Measurements from ENCODE around the gene SULT4A1.

SULT4A1 gene

GRCh38 chr22:43891360-43892182 lies 29.3 kb upstream of the SULT4A1 start, which contains the start of gene PNPLA5:
Gene PNPLA5, minus strand, starts transcription at chr22:43892013. Its CDS starts 133 bp downstream, at chr22:43891880.
- peaks cover 79% of the 10 kb centered on the region for H3K27me3 Mint-ChIP-seq
- H3K4me3 Mint-ChIP-seq = peak within 1 kb of the TSS in 1 of 2 donors; percentile 65
- DNase-seq = peak; percentile 20 to 29

DNA sequence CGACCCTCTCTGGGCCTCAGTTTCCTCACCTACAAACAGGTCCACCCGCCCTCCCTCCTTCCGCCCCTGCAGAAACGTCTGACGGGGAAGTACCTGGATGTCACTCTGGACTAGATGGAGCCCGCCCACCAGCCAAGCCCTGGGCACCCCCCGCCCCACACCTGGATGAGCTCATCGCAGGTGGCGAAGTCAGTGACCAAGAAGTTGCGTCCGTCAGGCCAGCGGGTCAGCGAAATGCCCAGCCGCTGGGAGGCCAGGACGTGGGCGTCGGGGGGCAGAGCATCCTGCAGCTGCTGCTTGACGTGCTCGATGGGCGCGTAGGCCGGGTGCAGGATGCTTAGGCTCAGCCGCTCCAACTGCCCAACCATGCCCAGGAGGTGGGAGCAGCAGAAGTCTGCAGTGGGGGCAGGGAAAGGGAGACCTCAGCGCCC lies 28.6 kb upstream of the SULT4A1 start:
- no peak overlapping the region for H3K27ac Mint-ChIP-seq
- H3K27me3 Mint-ChIP-seq = peaks cover 81% of the 10 kb centered on the region
- peak overlapping the region in 1 of 2 donors; percentile 65 for H3K4me3 Mint-ChIP-seq
- no peaks in the 10 kb centered on the region for H3K9me3 Mint-ChIP-seq
- peaks cover 10% of the 10 kb centered on the region for H3K4me1 Mint-ChIP-seq
- ATAC-seq = no peak
- no peak for DNase-seq

More at GRCh38 chr22:43891360-43892182, 29.3 kb upstream of the SULT4A1 start, which contains the start of gene PNPLA5:
- H3K27ac Mint-ChIP-seq = no peak within 1 kb of the TSS
- H3K4me1 Mint-ChIP-seq = peaks cover 10% of the 10 kb centered on the region
- peak; percentile 68 for ATAC-seq
- H3K9me3 Mint-ChIP-seq = no peaks in the 10 kb centered on the region

DNA sequence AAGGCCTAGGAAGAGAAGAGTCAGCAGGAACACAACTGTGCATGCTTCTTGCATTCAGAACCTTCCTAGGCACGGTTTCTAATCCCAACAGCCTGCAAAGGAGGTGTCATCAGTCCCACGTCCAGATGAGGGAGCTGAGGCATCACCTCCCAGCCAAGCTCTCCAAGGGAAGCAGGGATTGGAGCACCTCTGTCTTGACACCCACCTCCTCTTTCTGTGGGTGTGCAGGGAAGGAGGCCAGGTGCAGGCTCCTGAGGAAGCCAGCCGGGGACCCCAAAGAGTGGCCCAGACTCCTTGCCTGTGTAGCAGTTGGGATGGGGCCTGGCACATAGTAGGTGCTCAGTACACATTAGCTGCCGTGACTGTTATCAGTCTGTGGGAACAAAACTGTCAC lies 27.5 kb upstream of the SULT4A1 start:
- no peak overlapping the region for H3K4me3 Mint-ChIP-seq
- ATAC-seq (no peak), DNase-seq (no peak)
- peaks cover 90% of the 10 kb centered on the region for H3K27me3 Mint-ChIP-seq
- no peak overlapping the region for H3K27ac Mint-ChIP-seq
- no peaks in the 10 kb centered on the region for H3K9me3 Mint-ChIP-seq
- peaks cover 10% of the 10 kb centered on the region for H3K4me1 Mint-ChIP-seq

DNA sequence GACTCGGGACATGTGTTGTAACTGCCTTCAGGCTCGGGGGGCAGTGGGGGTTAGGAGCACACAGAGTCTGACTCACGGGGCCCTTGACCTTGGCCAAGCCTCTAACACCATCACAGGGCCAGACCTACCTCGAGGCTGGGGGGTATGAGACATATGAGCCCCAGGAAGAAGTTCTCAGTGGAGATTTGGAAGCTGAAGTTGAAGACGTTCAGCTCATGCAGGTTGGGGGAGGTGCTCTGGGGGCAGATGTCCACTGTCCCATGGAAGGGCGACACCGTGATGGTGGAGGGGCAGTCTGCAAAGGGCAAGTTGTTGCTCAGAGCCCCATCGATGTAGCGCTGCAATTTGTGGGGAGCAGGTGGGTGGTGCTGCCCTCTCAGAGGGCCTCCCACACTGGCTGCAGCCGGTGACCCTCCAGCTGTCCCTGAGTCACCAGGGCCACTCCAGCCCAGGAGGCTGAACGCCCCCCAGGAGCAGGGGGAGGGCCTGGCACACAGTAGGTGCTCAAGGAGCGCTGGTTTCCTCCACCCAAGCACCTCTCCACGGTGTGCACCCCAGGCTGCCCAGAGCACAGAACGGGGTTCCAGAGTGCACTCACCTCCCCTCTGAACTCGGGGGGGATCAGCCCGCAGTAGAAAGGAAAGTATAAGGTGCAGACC lies 27.0 kb upstream of the SULT4A1 start:
- no peak for DNase-seq
- Mint-ChIP-seq H3K4me1 (peaks cover 10% of the 10 kb centered on the region), H3K27me3 (peaks cover 93% of the 10 kb centered on the region), H3K4me3 (no peak overlapping the region), H3K27ac (no peak overlapping the region), H3K9me3 (no peaks in the 10 kb centered on the region)
- no peak for ATAC-seq

- DNase-seq (no peak), ATAC-seq (no peak)
- H3K27ac Mint-ChIP-seq = peak overlapping the region in 1 of 2 donors; percentile 77
- peaks cover 10% of the 10 kb centered on the region for H3K4me1 Mint-ChIP-seq
- no peak overlapping the region for H3K4me3 Mint-ChIP-seq
- no peaks in the 10 kb centered on the region for H3K9me3 Mint-ChIP-seq
- peaks cover 89% of the 10 kb centered on the region for H3K27me3 Mint-ChIP-seq
These were observed 26.4 kb upstream of the SULT4A1 start for GRCh38 chr22:43888740-43889139.

- Mint-ChIP-seq H3K27me3 (peaks cover 83% of the 10 kb centered on the region), H3K27ac (no peak overlapping the region), H3K4me3 (no peak overlapping the region), H3K4me1 (peaks cover 10% of the 10 kb centered on the region), H3K9me3 (no peaks in the 10 kb centered on the region)
- ATAC-seq (no peak), DNase-seq (no peak)
These were observed 25.1 kb upstream of the SULT4A1 start for GRCh38 chr22:43887391-43887790.

- DNase-seq (no peak), ATAC-seq (no peak)
- H3K27me3 Mint-ChIP-seq = peaks cover 71% of the 10 kb centered on the region
- H3K9me3 Mint-ChIP-seq = no peaks in the 10 kb centered on the region
- peaks cover under 1% of the 10 kb centered on the region for H3K4me1 Mint-ChIP-seq
- no peak overlapping the region for H3K27ac Mint-ChIP-seq
- no peak overlapping the region for H3K4me3 Mint-ChIP-seq
These were observed 23.9 kb upstream of the SULT4A1 start for GRCh38 chr22:43886231-43886630.

DNA sequence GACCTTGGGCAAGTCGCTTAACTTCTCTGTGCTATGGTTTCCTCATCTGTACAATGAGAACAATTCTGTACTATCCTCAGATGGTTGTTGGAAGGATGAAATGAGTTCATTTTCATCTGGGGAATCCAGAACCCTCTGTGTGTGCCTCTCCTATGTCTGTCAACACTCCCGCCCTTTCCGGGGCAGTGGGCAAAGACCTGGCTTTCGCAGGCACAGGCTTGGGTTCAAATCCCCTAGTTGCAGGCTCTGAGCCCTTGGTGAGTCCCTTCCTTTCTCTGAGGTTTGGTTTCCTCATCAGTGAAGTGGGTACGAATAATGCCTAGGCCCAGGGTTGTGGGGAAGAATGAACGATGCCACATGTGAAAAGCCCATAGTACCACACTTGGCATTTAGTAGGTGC lies 23.5 kb upstream of the SULT4A1 start:
- Mint-ChIP-seq H3K27ac (no peak overlapping the region), H3K9me3 (no peaks in the 10 kb centered on the region), H3K27me3 (peaks cover 67% of the 10 kb centered on the region), H3K4me3 (no peak overlapping the region), H3K4me1 (no peaks in the 10 kb centered on the region)
- DNase-seq (no peak), ATAC-seq (no peak)

- no peak for ATAC-seq
- Mint-ChIP-seq H3K4me1 (no peaks in the 10 kb centered on the region), H3K4me3 (no peak overlapping the region), H3K27ac (peak overlapping the region in 1 of 2 donors; percentile 54), H3K9me3 (no peaks in the 10 kb centered on the region), H3K27me3 (peaks cover 67% of the 10 kb centered on the region)
- DNase-seq = no peak
These were observed 23.0 kb upstream of the SULT4A1 start for GRCh38 chr22:43885319-43885671.

DNA sequence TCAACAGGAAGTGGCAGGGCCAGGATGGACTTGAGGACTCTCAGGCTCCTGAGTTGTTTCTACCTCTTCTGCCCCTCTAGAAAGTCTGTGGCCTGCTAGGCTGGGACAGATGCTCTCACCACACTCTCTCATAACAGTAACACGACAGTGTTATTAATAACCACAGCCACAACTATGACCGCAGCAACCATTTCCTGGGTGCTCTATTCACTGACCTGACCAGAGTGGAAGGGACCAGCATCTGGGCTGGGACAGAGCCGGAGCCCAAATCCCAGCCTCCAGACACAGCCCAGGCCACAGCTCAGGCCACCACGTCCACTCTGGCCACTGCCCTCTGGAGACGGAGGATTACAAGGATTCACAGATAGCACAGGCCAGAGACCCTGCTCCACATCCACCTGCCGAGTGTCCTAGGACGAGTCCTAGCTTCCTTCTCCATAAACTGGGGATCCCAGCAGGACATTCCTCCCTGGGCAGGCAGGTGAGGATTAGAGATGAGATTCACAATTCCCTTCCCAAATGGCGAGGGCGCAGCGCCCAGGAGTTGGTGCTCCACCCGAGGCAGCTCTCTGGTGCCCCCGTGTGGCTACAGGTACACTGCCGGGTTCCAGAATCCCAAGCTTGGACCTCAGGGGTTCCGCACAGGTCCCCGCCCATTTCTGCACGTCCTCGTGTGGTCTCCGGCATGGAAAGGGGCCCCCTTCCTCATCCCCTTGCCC lies 22.4 kb upstream of the SULT4A1 start:
- peak; percentile 41 to 51 for DNase-seq
- H3K4me3 Mint-ChIP-seq = no peak overlapping the region
- no peaks in the 10 kb centered on the region for H3K9me3 Mint-ChIP-seq
- H3K4me1 Mint-ChIP-seq = no peaks in the 10 kb centered on the region
- peaks cover 66% of the 10 kb centered on the region for H3K27me3 Mint-ChIP-seq
- no peak for ATAC-seq
- no peak overlapping the region for H3K27ac Mint-ChIP-seq

- Mint-ChIP-seq H3K9me3 (no peaks in the 10 kb centered on the region), H3K27ac (no peak overlapping the region), H3K27me3 (peaks cover 67% of the 10 kb centered on the region), H3K4me3 (no peak overlapping the region), H3K4me1 (no peaks in the 10 kb centered on the region)
- ATAC-seq (no peak), DNase-seq (no peak)
These were observed 21.6 kb upstream of the SULT4A1 start for GRCh38 chr22:43883719-43884415.

DNA sequence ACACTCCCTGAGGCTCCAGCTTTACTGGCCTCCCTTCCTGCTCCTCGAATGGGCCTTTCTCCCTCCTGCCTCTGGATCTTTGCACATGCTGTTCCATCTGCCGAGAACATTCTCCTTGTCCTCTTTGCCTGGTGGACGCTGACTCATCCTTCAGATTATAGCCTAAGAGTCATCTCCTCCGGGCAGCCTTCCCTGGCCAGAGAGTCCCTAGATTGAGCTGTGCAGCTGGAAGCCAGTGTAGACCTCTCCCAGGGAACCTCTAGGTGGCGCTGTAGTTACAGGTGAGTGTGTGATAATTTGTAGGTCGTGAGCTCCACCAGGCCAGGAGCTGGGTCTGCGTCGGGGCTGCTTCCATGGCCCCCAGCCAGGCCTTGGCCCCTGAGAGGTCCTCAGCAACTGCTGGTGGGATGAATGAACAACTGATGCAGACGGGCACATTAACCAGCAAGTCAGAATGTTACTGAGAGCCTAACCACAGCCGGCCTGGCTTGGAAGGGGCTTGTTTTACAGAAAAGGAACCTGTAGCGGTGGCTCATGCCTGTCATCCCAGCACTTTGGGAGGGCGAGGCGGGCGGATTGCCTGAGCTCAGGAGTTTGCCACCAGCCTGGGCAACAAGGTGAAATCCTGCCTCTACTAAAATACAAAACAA lies 20.8 kb upstream of the SULT4A1 start:
- H3K9me3 Mint-ChIP-seq = no peaks in the 10 kb centered on the region
- peak; percentile 60 to 62 for DNase-seq
- H3K4me3 Mint-ChIP-seq = no peak overlapping the region
- H3K27me3 Mint-ChIP-seq = peaks cover 66% of the 10 kb centered on the region
- peak; percentile 84 for ATAC-seq
- no peak overlapping the region for H3K27ac Mint-ChIP-seq
- H3K4me1 Mint-ChIP-seq = no peaks in the 10 kb centered on the region

- ATAC-seq = no peak
- Mint-ChIP-seq H3K4me3 (no peak overlapping the region), H3K27me3 (peaks cover 66% of the 10 kb centered on the region), H3K9me3 (no peaks in the 10 kb centered on the region), H3K27ac (no peak overlapping the region), H3K4me1 (no peaks in the 10 kb centered on the region)
- DNase-seq = no peak
These were observed 19.9 kb upstream of the SULT4A1 start for GRCh38 chr22:43882122-43882767.
